ENCODE data around the gene C15orf40.

- no peak for TF ChIP-seq POLR2A (IDR thresholded peaks at IDR 0.05)
- TF ChIP-seq CTCF (IDR thresholded peaks at IDR 0.05), result no peak
- TF ChIP-seq POLR2AphosphoS5 (IDR thresholded peaks at IDR 0.05), result no peak
Measured at GRCh38 chr15:82959423-82959822, 52.0 kb downstream of the C15orf40 start.

Measured in gastroesophageal sphincter (tissue), 3 donors.